KBM-7 (cell line): ENCODE results near the gene NGEF.
"Not testable (repeated sequence)": the region's sequence is repeated elsewhere in the genome, so short reads cannot be mapped to it uniquely, and the experiment has no call there.

ENCODE experiments used
- DNase-seq: peaks from one replicate; pipeline ENCODE4 v3.0.0-alpha.2; 2015
- in situ Hi-C: fragments of 300-500 bp; cut with MboI; formaldehyde crosslinking; loops from 2 replicates; pipeline ENCODE4 v1.14.3; 2020; ENCODE audit warnings: low sequenced_read_pairs, low pct_unique_long_range_greater_than_20kb, mixed read lengths

NGEF gene

DNA sequence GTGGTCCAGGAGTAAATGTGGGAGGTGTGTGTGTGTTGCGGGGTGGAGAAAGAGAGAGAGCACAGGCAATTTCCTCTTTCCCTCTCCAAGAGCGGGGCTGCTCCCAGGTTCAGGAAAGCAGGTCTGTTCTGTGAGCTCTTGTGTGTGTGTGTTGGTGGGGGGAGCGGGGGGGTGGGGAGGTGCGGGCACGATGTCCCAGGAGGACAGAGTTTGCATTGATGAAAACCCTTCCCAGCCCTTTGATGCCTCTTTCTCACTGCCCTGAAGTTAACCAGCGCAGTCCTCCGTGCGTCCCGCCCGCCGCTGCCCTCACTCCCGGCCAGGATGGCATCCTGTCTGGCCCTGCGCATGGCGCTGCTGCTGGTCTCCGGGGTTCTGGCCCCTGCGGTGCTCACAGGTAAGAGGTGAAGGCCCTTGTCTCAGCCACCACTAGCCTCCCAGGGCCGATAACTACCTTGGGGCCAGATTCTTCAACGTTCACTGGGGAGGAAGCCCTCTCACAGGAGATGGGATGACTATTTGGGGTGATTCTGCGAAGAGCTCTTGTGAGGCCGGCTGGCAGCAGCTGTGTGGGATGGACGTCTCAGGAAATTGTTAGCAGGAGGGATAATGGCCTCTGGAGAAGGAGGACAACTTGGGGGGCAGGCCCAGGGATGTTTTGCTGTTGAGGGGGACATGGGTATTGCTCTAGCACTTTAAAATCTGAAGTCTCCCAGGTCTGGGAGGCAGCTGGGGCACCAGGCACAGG lies 142.9 kb downstream of the NGEF start, which contains the start of gene SNORC:
Gene SNORC (plus strand): TSS at position 247 of the 748 bp plus-strand sequence. CDS start 78 bp downstream, at position 325.
- in situ Hi-C loops: loop anchor here (25.0 kb wide), 1 partner anchor 392 kb away; the partner anchor contains the start of gene ATG16L1

GRCh38 chr2:232869138-232870017 lies 143.7 kb downstream of the NGEF start:
- in situ Hi-C loops: loop anchor here (25.0 kb wide), 1 partner anchor 393 kb away; the partner anchor contains the start of gene ATG16L1
- no peak for DNase-seq

More for the DNA sequence above, 142.9 kb downstream of the NGEF start, which contains the start of gene SNORC:
- DNase-seq: no peak

- DNase-seq: no peak
- in situ Hi-C loops: loop anchor here (25.0 kb wide), 1 partner anchor 396 kb away; the partner anchor contains the start of gene ATG16L1
Observed at GRCh38 chr2:232866104-232866503, 147.0 kb downstream of the NGEF start.

GRCh38 chr2:232865165-232865564 lies 147.9 kb downstream of the NGEF start:
- in situ Hi-C loops: loop anchor here (25.0 kb wide), 1 partner anchor 397 kb away; the partner anchor contains the start of gene ATG16L1
- no peak for DNase-seq

GRCh38 chr2:232863996-232864395 lies 149.1 kb downstream of the NGEF start:
- in situ Hi-C loops: loop anchor here (25.0 kb wide), 1 partner anchor 398 kb away; the partner anchor contains the start of gene ATG16L1
- DNase-seq: no peak

- DNase-seq: no peak
- in situ Hi-C loops: loop anchor here (25.0 kb wide), 1 partner anchor 401 kb away; the partner anchor contains the start of gene ATG16L1
Observed at GRCh38 chr2:232861353-232861752, 151.7 kb downstream of the NGEF start.

DNA sequence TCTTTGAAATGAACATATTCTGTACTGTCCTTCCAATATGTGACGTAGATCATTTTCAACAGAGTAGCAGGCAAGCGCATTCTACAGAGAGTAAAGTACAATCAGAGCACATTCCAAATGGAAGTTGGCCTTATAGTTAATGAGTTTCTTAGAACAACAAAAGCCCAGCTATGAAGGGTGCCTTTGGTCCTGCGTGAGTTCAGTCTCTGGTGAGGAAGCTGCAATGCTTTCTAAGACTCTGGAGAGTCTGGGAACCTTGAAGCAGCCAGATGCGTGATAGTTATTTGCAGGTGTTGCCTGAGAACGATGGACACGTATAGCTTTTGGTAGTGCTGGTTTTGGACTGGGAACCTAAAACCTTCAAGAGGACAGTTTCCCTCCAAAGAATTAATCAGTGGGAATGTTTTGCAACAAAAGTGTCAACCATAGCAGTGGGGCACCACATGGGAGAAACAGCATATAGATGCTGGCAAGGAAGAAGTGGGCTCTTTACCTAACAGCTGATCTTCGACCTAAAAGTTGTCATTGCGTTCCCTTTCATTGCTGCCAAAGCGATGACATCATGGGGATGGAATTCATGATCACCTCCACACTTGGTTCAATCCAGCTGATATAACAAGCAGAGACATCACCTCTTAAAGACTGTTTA lies 152.3 kb downstream of the NGEF start:
- no peak for DNase-seq
- in situ Hi-C loops: loop anchor here (25.0 kb wide), 1 partner anchor 402 kb away; the partner anchor contains the start of gene ATG16L1

GRCh38 chr2:232859385-232859916 lies 153.6 kb downstream of the NGEF start:
- no peak for DNase-seq
- in situ Hi-C loops: loop anchor here (25.0 kb wide), 1 partner anchor 403 kb away; the partner anchor contains the start of gene ATG16L1

DNA sequence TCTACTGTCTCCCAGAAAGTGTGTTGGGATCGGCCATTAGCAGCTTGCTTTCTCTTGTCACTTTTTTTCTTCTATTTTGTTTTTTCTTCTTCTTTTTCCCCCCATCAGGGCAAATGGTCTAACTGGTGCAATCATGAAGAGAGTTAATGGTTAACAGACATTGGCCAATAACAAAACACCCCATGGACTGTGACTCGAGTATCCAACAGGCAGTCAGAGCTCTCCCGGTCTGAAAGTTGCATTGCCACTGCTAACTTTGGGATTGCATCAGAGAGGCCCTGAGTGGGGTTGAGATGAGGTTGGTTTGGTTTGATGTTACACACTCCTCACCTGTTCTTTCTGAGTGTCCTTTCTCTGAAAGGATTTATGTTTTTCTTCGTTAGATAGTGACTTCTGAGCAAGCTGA lies 155.9 kb downstream of the NGEF start:
- no peak for DNase-seq
- in situ Hi-C loops: loop anchor here (25.0 kb wide), 1 partner anchor 405 kb away; the partner anchor contains the start of gene ATG16L1

DNA sequence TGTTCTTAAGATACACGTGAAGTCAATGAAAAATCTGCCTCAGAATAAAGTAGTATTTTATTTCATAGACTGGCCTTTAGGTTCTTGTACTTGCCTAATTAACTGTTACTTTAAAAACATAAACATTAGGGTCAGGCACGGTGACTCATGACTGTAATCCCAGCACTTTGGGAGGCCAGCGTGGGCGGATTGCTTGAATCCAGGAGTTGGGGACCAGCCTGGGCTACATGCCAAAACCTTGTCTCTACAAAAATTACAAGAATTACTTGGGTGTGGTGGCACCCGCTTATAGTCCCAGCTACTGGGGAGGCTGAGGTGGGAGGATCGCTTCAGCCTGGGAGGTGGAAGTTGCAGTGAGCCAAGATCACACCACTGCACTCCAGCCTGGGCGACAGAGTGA lies 159.0 kb downstream of the NGEF start:
- in situ Hi-C loops: loop anchor here (25.0 kb wide), 1 partner anchor 408 kb away; the partner anchor contains the start of gene ATG16L1

DNA sequence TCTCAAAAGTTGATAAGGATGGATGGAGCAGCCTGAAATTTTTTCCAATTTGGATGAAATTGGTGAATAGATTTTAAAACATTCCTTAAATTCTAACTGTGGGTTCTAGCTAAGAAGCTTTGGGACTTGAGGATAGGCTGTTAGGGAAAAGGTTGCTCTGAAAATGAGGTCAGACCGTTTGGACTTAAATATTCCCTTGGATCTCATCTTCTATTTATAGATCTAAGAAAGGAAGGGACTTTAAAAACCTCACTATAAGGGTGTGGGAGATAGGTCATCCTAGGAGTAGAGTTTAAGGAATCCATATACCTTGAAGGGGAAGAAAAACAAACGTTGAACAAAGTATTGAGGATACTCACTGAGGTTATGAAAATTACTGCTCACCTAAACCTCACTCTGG lies 160.4 kb downstream of the NGEF start:
- in situ Hi-C loops: loop anchor here (25.0 kb wide), 1 partner anchor 410 kb away; the partner anchor contains the start of gene ATG16L1
- DNase-seq: no peak

More for the DNA sequence above, 159.0 kb downstream of the NGEF start:
- no peak for DNase-seq

DNA sequence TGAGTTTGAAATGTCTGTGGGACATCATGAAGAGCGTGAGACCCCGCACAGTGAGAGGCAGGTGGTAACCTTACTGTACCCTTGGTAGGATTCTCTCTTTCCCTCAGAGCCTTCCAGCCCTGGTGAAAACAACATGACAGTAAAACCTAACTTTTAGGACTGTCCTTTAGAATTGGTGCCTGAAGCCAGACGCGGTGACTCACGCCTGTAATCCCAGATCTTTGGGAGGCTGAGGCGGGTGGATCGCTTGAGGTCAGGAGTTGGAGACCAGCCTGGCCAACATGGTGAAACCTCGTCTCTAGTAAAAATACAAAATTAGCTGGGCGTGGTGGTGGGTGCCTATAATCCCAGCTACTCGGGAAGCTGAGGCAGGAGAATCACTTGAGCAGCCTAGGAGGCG lies 161.0 kb downstream of the NGEF start:
- DNase-seq: not testable (repeated sequence)
- in situ Hi-C loops: loop anchor here (25.0 kb wide), 1 partner anchor 410 kb away; the partner anchor contains the start of gene ATG16L1

DNA sequence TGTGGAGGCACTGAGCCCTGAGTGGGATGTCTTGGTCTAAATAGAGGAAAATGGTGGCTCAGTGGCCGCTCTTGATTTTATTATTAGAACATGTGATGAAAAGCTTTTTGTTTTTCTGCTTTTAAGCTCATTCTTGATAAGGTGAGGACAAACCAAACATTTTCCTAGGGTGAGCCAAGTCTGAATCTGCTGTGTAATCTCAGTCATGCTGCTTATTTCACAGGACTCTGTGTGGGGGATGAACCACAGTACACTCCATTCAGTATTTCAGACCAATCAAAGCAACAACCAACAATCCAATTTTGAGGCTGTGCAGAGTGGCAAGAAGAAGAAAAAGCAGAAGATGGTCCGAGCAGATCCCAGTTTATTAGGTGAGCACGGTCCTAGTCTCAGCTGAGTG lies 163.0 kb downstream of the NGEF start:
- in situ Hi-C loops: loop anchor here (25.0 kb wide), 1 partner anchor 412 kb away; the partner anchor contains the start of gene ATG16L1
- no peak for DNase-seq

DNA sequence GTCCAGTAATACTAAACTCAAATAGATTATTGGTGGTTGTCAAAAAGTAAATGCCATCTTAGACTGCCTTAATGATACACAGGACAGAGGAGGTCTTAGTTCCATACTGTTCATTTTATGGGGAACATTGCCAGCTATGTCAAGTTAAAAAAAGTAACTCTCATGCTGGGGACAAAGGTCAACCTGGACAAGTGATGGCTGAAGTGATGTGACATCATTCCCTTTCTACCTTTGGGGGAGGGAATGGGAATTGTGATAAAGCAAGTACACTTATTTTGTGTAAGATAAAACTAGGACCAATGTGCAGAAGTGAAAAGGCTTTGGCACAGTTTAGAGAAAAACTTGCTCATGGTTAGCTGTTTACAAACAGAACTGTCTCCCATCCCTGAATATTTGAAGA lies 167.0 kb downstream of the NGEF start:
- no peak for DNase-seq
- in situ Hi-C loops: no loop called here

- DNase-seq: no peak
- in situ Hi-C loops: no loop called here
Observed at GRCh38 chr2:232843834-232844233, 169.2 kb downstream of the NGEF start.

GRCh38 chr2:232842689-232843088 lies 170.4 kb downstream of the NGEF start:
- peak; percentile 38 for DNase-seq
- in situ Hi-C loops: no loop called here

DNA sequence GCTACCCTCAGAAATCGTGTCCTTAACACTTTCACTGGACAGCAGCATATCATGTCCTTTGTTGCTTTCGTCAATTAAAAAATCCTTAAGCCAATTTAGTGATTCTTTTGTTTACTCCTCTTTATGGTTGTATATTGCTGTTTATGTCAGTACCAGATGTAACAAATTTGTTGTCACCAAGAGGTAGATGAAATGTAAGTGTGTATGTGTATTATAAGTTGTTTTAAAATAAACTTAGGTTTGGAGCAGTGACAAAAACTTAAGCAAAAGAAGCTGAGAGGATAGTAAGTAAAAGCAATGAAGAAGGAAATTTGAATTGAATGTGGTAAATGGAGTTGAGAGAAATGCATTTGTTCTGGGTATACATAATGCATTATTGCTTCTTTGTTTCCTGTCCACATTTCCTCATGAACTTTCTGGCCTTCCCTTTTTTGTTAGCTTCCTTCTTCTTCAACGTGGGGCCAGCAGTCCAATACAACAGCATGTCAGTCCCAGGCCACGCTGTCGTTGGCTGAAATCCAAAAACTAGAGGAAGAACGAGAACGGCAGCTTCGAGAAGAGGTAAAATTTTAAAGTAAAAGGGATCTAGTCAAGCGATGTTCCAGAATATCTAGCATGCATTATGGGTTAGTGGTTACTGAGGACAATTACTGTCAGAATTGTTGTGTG lies 173.5 kb downstream of the NGEF start:
- peak; percentile 81 for DNase-seq
- in situ Hi-C loops: no loop called here

DNA sequence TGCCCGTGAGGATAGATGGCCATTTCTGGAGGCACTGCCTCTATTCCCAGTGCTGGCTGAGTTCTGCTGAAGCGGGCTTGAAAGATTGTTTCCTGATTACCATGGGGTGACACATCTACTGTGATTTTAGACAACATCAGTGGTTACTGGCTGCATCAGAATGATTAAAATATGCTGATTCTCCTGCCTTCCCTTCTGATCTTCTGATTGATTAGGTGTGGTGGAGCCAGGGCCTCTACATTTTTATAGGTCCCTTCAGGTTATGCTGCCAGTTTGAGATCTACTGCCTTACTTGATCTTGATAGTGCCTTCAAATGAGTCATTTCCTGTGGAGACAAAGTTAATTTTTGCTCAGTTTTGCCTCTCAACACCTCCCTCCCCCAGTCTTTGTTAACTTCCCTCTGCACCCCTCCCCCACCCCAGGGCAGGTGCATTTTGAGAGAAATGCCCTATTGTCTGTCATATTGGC lies 174.6 kb downstream of the NGEF start:
- DNase-seq: peak; percentile 78
- in situ Hi-C loops: no loop called here
